ENCODE data around the gene RAB17. TPM values are rescaled to one million over a fixed set of nuclear protein-coding genes. Genes with fewer than 3 reads are reported as not detected.

RAB17 gene
- total and polyA plus RNA-seq, 12 donors: 1.9 to 7.6 (median 4.8) TPM

- intact Hi-C loops (cut with DNase I): loop anchor here in 7 of 10 donors (5.0 to 10.0 kb wide), 4 partner anchors 60 to 142 kb away; no protein-coding TSS in a partner anchor
- H3K36me3 ChIP-seq: no peaks in the 10 kb centered on the region
- WGBS, 2 donors: 93 to 94% methylated on average over 9 of the region's 9 CpGs
- H3K4me1 ChIP-seq: peaks cover 3 to 42% (median 30%) of the 10 kb centered on the region in 9 donors
- no peak overlapping the region for H3K4me3 ChIP-seq
- no peak for ATAC-seq
- H3K27ac ChIP-seq: no peak overlapping the region
- DNase-seq: no peak
- no peaks in the 10 kb centered on the region for H3K27me3 ChIP-seq
- TF ChIP-seq CTCF (IDR thresholded peaks at IDR 0.05): peak in 5 of 9 donors; percentile 26 to 39 (median 31)
- no peaks in the 10 kb centered on the region for H3K9me3 ChIP-seq
Observed at GRCh38 chr2:237604960-237605359, 14.4 kb upstream of the RAB17 start.

GRCh38 chr2:237604391-237604790, 13.9 kb upstream of the RAB17 start:
- 85 to 87% methylated on average over 11 of the region's 11 CpGs for WGBS, 2 donors
- TF ChIP-seq CTCF (IDR thresholded peaks at IDR 0.05): no peak
- H3K27ac ChIP-seq: peak overlapping the region in 4 of 10 donors; percentile 16 to 62 (median 56)
- DNase-seq (no peak), ATAC-seq (no peak)
- H3K9me3 ChIP-seq: no peaks in the 10 kb centered on the region
- no peaks in the 10 kb centered on the region for H3K27me3 ChIP-seq
- no peak overlapping the region for H3K4me3 ChIP-seq
- H3K4me1 ChIP-seq: peaks cover 6 to 48% (median 35%) of the 10 kb centered on the region in 9 donors
- intact Hi-C loops (cut with DNase I): loop anchor here in 7 of 10 donors (5.0 to 10.0 kb wide), 4 partner anchors 60 to 143 kb away; no protein-coding TSS in a partner anchor
- no peaks in the 10 kb centered on the region for H3K36me3 ChIP-seq

DNA sequence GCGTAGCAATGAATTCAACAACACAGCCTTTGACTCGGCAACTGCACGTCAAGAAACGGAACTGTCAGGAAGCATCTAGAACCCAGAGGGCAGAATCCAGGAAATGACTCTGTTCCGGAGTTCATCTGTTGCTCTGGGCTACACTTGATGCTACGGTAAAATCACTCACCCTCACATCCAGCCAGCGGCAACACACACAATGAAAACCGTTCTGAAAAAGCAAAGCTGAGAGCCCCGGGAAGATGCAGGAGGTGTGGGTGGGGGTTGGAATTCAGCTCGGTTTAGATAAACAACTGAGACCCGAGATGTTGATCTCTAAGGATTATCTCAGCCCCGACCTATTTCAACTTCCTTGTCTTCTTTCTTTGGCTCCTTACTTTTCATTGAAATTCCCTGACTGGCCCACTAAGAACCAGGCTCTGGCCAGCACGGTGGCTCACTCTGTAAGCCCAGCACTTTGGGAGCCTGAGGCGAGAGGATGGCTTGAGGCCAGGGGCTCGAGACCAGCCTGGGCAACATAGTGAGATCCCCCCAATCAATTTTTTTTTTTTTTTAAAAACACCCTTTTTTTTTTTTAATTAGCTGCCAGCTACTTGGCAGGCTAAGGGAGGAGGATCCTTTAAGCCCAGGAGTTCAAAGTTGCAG, 13.3 kb upstream of the RAB17 start:
- Histone ChIP-seq H3K4me1 (peaks cover 6 to 50% (median 37%) of the 10 kb centered on the region in 9 donors), H3K36me3 (no peaks in the 10 kb centered on the region), H3K27ac (peak overlapping the region in 6 of 10 donors; percentile 9 to 62 (median 48)), H3K4me3 (no peak overlapping the region), H3K9me3 (no peaks in the 10 kb centered on the region), H3K27me3 (no peaks in the 10 kb centered on the region)
- 42 to 49% methylated on average over 15 of the region's 15 CpGs for WGBS, 2 donors
- no peak for TF ChIP-seq CTCF (IDR thresholded peaks at IDR 0.05)
- peak in 1 of 2 donors; percentile 64 for DNase-seq
- intact Hi-C loops (cut with DNase I): loop anchor here in 7 of 10 donors (5.0 to 10.0 kb wide), 4 partner anchors 61 to 143 kb away; no protein-coding TSS in a partner anchor
- peak in 7 of 8 donors; percentile 34 to 81 (median 57) for ATAC-seq

DNA sequence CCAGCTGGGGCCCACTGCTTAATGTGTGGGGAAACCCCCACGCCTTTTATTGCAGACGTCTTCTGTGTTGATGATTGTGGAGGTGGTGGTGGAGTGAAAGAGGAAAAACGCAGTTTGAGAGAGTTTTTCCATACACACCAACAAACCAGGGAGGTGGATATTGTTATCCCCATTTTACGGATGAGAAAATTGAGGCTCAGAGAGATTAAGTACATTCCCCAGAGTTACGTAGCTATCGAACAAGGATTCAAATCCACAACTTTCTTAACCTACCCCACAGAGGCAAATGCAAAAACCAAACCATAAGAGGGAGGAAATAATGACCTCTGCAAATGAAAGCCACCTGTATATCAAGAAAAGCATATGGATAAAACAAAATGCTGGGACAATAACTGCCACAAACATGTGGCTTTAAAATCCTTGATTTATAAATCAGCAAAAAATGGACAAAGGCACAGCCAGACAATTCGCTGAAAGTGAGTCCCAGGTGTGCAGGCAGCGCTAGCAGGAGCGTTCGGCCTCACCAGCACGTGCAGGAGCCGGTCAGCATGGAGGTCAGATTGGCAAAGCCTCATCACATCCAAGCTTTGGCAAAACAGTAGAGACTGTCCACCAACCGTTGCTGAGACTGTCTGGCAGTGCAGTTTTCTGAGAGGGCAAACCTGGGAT, 12.6 kb upstream of the RAB17 start:
- Histone ChIP-seq H3K4me1 (peaks cover 6 to 50% (median 37%) of the 10 kb centered on the region in 9 donors), H3K4me3 (no peak overlapping the region), H3K27me3 (no peaks in the 10 kb centered on the region), H3K27ac (peak overlapping the region in 5 of 10 donors; percentile 9 to 62 (median 55)), H3K9me3 (no peaks in the 10 kb centered on the region), H3K36me3 (no peaks in the 10 kb centered on the region)
- 75 to 87% methylated on average over 13 of the region's 13 CpGs for WGBS, 2 donors
- DNase-seq (no peak), ATAC-seq (no peak)
- no peak for TF ChIP-seq CTCF (IDR thresholded peaks at IDR 0.05)
- intact Hi-C loops (cut with DNase I): loop anchor here in 7 of 10 donors (5.0 to 10.0 kb wide), 4 partner anchors 62 to 144 kb away; no protein-coding TSS in a partner anchor

All from heart right ventricle (tissue), 16 donors.